ENCODE results near the gene WDR53. TPM values are rescaled to one million over a fixed set of nuclear protein-coding genes. Genes with fewer than 3 reads are reported as not detected.
A peak's percentile ranks its signal among the peaks of the same experiment; 100 is the strongest.
"Not testable (repeated sequence)": the region's sequence is repeated elsewhere in the genome, so short reads cannot be mapped to it uniquely, and the experiment has no call there.

WDR53 gene
- total RNA-seq, 1 donor from 2014 or later: 8.9 TPM

DNA sequence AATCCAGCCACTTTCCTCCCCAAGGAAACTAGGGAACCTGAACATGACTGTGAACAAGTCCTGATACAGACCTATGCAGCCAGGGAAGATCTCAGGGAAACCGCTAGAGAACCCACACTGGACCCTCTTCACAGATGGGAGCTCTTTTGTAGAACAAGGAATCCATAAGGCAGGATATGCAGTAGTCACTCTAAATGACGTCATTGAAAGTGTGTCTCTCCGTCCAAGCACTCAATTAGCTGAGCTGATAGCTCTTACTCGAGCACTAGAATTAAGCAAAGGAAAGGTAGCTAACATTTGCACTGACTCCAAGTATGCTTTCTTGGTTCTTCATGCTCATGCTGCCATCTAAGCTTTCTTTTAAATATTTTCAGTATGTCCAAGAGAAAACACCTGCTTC is 43.2 kb downstream of the WDR53 start:
- DNase-seq (ENCODE audit: low read depth): no peak
- Histone ChIP-seq H3K27me3 (ENCODE audit: control insufficient read depth, insufficient read depth, low read length) (no peaks in the 10 kb centered on the region), H3K4me3 (ENCODE audit: low read depth, low read length) (no peak overlapping the region), H3K36me3 (ENCODE audit: control insufficient read depth, insufficient read depth, low read length) (no peaks in the 10 kb centered on the region)
- TF ChIP-seq, protein P1, sequence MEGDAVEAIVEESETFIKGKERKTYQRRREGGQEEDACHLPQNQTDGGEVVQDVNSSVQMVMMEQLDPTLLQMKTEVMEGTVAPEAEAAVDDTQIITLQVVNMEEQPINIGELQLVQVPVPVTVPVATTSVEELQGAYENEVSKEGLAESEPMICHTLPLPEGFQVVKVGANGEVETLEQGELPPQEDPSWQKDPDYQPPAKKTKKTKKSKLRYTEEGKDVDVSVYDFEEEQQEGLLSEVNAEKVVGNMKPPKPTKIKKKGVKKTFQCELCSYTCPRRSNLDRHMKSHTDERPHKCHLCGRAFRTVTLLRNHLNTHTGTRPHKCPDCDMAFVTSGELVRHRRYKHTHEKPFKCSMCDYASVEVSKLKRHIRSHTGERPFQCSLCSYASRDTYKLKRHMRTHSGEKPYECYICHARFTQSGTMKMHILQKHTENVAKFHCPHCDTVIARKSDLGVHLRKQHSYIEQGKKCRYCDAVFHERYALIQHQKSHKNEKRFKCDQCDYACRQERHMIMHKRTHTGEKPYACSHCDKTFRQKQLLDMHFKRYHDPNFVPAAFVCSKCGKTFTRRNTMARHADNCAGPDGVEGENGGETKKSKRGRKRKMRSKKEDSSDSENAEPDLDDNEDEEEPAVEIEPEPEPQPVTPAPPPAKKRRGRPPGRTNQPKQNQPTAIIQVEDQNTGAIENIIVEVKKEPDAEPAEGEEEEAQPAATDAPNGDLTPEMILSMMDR (IDR thresholded peaks at IDR 0.05; ENCODE audit: insufficient read depth, low read length, poor library complexity, severe bottlenecking): no peak

DNA sequence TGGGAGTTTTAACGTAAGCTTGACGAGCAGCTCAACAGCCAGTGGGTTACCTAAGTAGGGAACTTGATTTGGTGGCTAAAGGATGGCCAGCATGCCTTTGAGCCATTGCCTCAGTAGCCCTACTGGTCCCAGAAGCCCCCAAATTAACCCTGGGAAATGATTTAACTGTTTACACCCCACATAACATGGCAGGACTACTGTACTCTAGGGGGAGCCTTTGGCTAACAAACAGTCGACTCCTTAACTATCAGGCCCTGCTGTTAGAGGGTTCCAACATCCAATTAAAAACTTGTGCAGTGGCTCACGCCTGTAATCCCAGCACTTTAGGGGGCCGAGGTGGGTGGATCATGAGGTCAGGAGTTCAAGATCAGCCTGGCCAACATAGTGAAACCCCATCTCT is 43.8 kb downstream of the WDR53 start:
- Histone ChIP-seq H3K27me3 (ENCODE audit: control insufficient read depth, insufficient read depth, low read length) (no peaks in the 10 kb centered on the region), H3K36me3 (ENCODE audit: control insufficient read depth, insufficient read depth, low read length) (no peaks in the 10 kb centered on the region), H3K4me3 (ENCODE audit: low read depth, low read length) (no peak overlapping the region)
- TF ChIP-seq, protein P1 (IDR thresholded peaks at IDR 0.05; ENCODE audit: insufficient read depth, low read length, poor library complexity, severe bottlenecking): no peak
- DNase-seq (ENCODE audit: low read depth): no peak

DNA sequence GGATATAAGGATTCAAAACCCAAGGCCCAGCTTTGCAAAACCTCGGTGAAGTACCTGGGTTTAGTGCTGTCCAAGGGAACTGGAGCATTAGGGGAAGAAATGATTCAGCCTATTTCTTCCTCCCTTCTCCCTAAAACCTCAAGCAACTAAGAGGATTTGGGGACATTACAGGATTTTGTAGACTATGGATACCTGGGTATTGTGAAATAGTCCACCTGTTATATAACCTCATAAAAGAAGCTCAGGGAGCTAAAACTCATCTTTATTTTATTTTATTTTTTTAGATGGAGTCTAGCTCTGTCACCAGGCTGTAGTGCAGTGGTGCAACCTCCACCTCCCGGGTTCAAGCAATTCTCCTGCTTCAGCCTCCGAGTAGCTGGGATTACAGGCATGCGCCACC is 44.5 kb downstream of the WDR53 start:
- Histone ChIP-seq H3K36me3 (ENCODE audit: control insufficient read depth, insufficient read depth, low read length) (no peaks in the 10 kb centered on the region), H3K4me3 (ENCODE audit: low read depth, low read length) (no peak overlapping the region), H3K27me3 (ENCODE audit: control insufficient read depth, insufficient read depth, low read length) (no peaks in the 10 kb centered on the region)
- TF ChIP-seq, protein P1 (IDR thresholded peaks at IDR 0.05; ENCODE audit: insufficient read depth, low read length, poor library complexity, severe bottlenecking): no peak
- DNase-seq (ENCODE audit: low read depth): no peak

DNA sequence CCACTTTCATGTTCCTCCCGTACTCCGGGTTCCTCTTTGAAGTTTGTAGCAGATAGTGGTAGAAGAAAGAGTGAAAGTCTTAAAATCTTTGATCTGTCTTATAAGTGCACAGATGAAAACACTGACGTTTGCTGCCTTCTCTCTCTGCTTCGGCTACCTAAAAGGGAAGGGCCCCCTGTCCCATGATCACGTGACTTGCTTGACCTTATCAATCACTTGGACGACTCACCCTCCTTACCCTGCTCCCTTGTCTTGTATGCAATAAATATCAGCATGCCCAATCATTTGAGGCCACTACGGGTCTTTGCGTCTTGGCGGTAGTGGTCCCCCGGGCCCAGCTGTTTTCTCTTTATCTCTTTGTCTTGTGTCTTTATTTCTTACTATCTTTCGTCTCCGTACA is 47.1 kb downstream of the WDR53 start:
- not testable (repeated sequence) for H3K27me3 ChIP-seq (ENCODE audit: control insufficient read depth, insufficient read depth, low read length); DNase-seq (ENCODE audit: low read depth); H3K36me3 ChIP-seq (ENCODE audit: control insufficient read depth, insufficient read depth, low read length); H3K4me3 ChIP-seq (ENCODE audit: low read depth, low read length)

DNA sequence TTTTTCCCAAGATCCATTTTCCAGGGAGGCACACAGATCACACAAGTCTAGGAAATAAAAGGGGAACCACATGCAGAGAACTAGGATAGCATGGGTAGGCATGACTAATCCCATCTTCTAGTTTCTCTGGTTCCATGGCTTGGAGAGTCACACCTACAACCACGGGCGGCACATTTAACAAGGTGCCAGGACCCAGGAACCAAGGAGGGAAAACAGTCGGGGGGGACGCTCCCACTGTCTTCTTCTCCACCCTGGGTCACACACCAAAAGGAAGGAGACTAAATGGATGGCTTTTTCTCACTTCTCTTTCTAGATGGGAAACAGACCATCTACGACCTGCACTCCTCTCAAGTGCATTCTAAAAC is 48.7 kb downstream of the WDR53 start:
- no peaks in the 10 kb centered on the region for H3K36me3 ChIP-seq (ENCODE audit: control insufficient read depth, insufficient read depth, low read length)
- H3K27me3 ChIP-seq (ENCODE audit: control insufficient read depth, insufficient read depth, low read length): no peaks in the 10 kb centered on the region
- no peak overlapping the region for H3K4me3 ChIP-seq (ENCODE audit: low read depth, low read length)
- TF ChIP-seq, protein P1 (IDR thresholded peaks at IDR 0.05; ENCODE audit: insufficient read depth, low read length, poor library complexity, severe bottlenecking): no peak
- DNase-seq (ENCODE audit: low read depth): no peak

DNA sequence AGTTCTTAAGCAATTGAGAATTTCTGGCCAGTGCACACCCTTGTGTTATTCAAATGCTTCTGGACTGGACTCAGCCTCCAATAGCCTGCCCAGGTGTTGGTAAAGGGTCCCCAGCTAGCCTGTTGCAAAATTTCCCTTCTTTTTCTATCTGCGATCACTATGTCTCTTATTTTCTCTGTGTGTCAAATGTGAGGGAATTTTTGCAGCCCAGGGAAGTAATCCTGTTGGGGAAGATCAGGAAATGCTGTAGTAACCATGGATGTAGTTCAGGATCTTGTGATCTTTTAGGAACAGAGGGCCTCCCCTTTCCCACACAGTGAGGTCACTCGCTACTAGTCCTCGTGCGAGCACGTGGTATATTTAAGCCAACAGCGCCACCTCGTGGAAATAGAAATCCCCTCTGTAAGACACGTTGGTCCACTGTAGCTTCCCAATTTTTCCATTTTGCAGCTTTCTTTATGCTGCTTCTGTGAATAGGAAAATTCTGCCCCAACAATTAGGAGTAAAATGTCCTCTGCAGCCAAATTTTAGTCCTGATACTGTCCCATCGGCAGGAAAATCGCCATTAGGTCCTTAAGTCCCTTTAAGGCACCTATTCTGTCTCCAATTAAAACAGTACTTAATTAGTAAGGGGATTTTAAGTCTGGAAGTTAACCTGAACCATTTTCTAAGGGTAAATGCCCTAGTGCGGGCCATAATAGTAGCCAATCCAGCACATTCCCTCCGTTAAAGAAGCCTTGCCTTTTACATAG is 49.2 kb downstream of the WDR53 start:
- no peak overlapping the region for H3K4me3 ChIP-seq (ENCODE audit: low read depth, low read length)
- H3K36me3 ChIP-seq (ENCODE audit: control insufficient read depth, insufficient read depth, low read length): no peaks in the 10 kb centered on the region
- DNase-seq (ENCODE audit: low read depth): no peak
- H3K27me3 ChIP-seq (ENCODE audit: control insufficient read depth, insufficient read depth, low read length): no peaks in the 10 kb centered on the region
- TF ChIP-seq, protein P1 (IDR thresholded peaks at IDR 0.05; ENCODE audit: insufficient read depth, low read length, poor library complexity, severe bottlenecking): peak; percentile 19
